Activated CD8-positive, alpha-beta memory T cell treated with anti-CD3 and anti-CD28 coated beads for 1 hour (primary cell): Measurements from ENCODE around the gene MTMR3.

Experiments used
- DNase-seq, 2 donors: peaks; one replicate each; pipeline ENCODE4 v3.0.0-alpha.2; 2020; ENCODE audit warnings: low read depth in 1 of 2; ENCODE audit errors: extremely low read depth in 1 of 2

Gene MTMR3

GRCh38 chr22:29998627-29999384 lies 115.8 kb downstream of the MTMR3 start:
- no peak for DNase-seq

- DNase-seq, result no peak
Measured at GRCh38 chr22:30000566-30000965, 117.6 kb downstream of the MTMR3 start.

- no peak for DNase-seq
Measured at GRCh38 chr22:30001459-30001858, 118.5 kb downstream of the MTMR3 start.

GRCh38 chr22:30002861-30003486 lies 120.0 kb downstream of the MTMR3 start:
- DNase-seq, result no peak

GRCh38 chr22:30004101-30004500 lies 121.1 kb downstream of the MTMR3 start:
- DNase-seq, result no peak

- no peak for DNase-seq
Measured at GRCh38 chr22:30004694-30005093, 121.7 kb downstream of the MTMR3 start.

GRCh38 chr22:30005213-30005857 lies 122.4 kb downstream of the MTMR3 start:
- peak in 1 of 2 donors; percentile 29 for DNase-seq

GRCh38 chr22:30007361-30007760 lies 124.4 kb downstream of the MTMR3 start:
- DNase-seq, result no peak

- DNase-seq, result no peak
Measured at GRCh38 chr22:30008401-30008800, 125.4 kb downstream of the MTMR3 start.

GRCh38 chr22:30009478-30009877 lies 126.5 kb downstream of the MTMR3 start:
- DNase-seq, result no peak

- no peak for DNase-seq
Measured at GRCh38 chr22:30010789-30011405, 127.9 kb downstream of the MTMR3 start.

- no peak for DNase-seq
Measured at GRCh38 chr22:30013201-30013600, 130.2 kb downstream of the MTMR3 start.

GRCh38 chr22:30014244-30014643 lies 131.3 kb downstream of the MTMR3 start:
- DNase-seq, result no peak

GRCh38 chr22:30015229-30015797 lies 132.3 kb downstream of the MTMR3 start:
- no peak for DNase-seq

GRCh38 chr22:30015846-30016245 lies 132.9 kb downstream of the MTMR3 start:
- DNase-seq, result no peak

GRCh38 chr22:30016596-30016995 lies 133.6 kb downstream of the MTMR3 start:
- DNase-seq, result no peak

GRCh38 chr22:30017375-30018223 lies 134.6 kb downstream of the MTMR3 start:
- no peak for DNase-seq

- no peak for DNase-seq
Measured at GRCh38 chr22:30020511-30020910, 137.5 kb downstream of the MTMR3 start.

GRCh38 chr22:30021338-30021737 lies 138.4 kb downstream of the MTMR3 start:
- no peak for DNase-seq

GRCh38 chr22:30021881-30022619 lies 139.1 kb downstream of the MTMR3 start:
- no peak for DNase-seq
